A549 (cell line): ENCODE results near the gene COL8A2. TPM values are rescaled to one million over a fixed set of nuclear protein-coding genes. Genes with fewer than 3 reads are reported as not detected.

Source experiments
- ATAC-seq, 2 experiments: fragments of 200-7000 bp in 1 of 2; fragments of >200 bp in 1 of 2; cut with Nextera tagmentation in 1 of 2; cut with Tn5 transposase in 1 of 2; 3 replicates each; pipeline versions ENCODE4 v1.8.0 to v1.9.1; 2018 to 2020; ENCODE audit warnings: mild to moderate bottlenecking in 1 of 2, moderate library complexity in 1 of 2
- CTCF ChIA-PET: fragments of 300-600 bp; sonication (Branson Sonifier 250); formaldehyde crosslinking; extraction: SDS; loops from one replicate; lab custom pipeline; 2021; ENCODE audit warnings: antibody characterized with exemption, inconsistent platforms; lab: Yijun Ruan, JAX
- POLR2A ChIA-PET: fragments of 350-600 bp; formaldehyde crosslinking; extraction: SDS; loops from one replicate; lab custom pipeline; 2021; ENCODE audit warnings: antibody characterized with exemption, inconsistent platforms; lab: Yijun Ruan, JAX
- DNase-seq, 2 experiments: peaks; one replicate each; pipeline versions ENCODE4 v3.0.0 to v3.0.0-alpha.2; 2011 to 2016; ENCODE audit warnings: low read depth in 1 of 2, low spot score in 1 of 2
- FAIRE-seq: peaks from 2 replicates; lab custom pipeline; 2011; peaks lifted over from hg19 to GRCh38; lab: Jason Lieb, UNC
- H3K27ac ChIP-seq, 2 experiments: fragments of >200 bp; sonication (Bioruptor Twin); formaldehyde crosslinking; 3 replicates each; pipeline ENCODE4 v1.5.1; 2016 to 2017
- H3K4me1 ChIP-seq: fragments of >200 bp; sonication (Bioruptor Twin); formaldehyde crosslinking; 3 replicates; pipeline ENCODE4 v1.6.1; 2016
- H3K4me2 ChIP-seq: fragments of >200 bp; sonication (Bioruptor Twin); formaldehyde crosslinking; 3 replicates; pipeline ENCODE4 v1.6.1; 2016
- H3K4me3 ChIP-seq: fragments of >200 bp; sonication (Bioruptor Twin); formaldehyde crosslinking; 3 replicates; pipeline ENCODE4 v1.5.1; 2016
- H3K9me3 ChIP-seq: fragments of >200 bp; sonication (Bioruptor Twin); formaldehyde crosslinking; 3 replicates; pipeline ENCODE4 v1.6.1; 2016
- CEBPB ChIP-seq, 2 experiments: fragments of >200 bp in 1 of 2; sonication (Bioruptor Twin) in 1 of 2; formaldehyde crosslinking in 1 of 2; IDR thresholded peaks; 2 replicates each; pipeline ENCODE4 v1.6.1; 2012 to 2016
- CHD2 ChIP-seq: fragments of 150-350 bp; IDR thresholded peaks from 2 replicates; pipeline ENCODE4 v1.6.1; 2014; ENCODE audit warnings: low read length; ENCODE audit not compliant: partially characterized antibody
- EHF ChIP-seq: fragments of 250-450 bp; sonication (Bioruptor Pico); IDR thresholded peaks from 2 replicates; pipeline ENCODE4 v1.5.0; 2020; ENCODE audit warnings: mild to moderate bottlenecking
- EHMT2 ChIP-seq: fragments of 200-600 bp; sonication (generic); IDR thresholded peaks from 2 replicates; pipeline ENCODE4 v1.6.1; 2016; ENCODE audit warnings: antibody characterized with exemption, low read depth, mild to moderate bottlenecking, moderate library complexity
- ESRRA ChIP-seq: fragments of 150-350 bp; IDR thresholded peaks from 2 replicates; pipeline ENCODE4 v1.6.1; 2014; ENCODE audit warnings: mild to moderate bottlenecking, low read length, borderline replicate concordance
- FOXS1 ChIP-seq: fragments of 250-450 bp; sonication (Bioruptor Pico); IDR thresholded peaks from 2 replicates; pipeline ENCODE4 v1.5.0; 2020; ENCODE audit warnings: mild to moderate bottlenecking, moderate library complexity
- GATA3 ChIP-seq: IDR thresholded peaks from 2 replicates; pipeline ENCODE4 v1.6.1; 2012; ENCODE audit warnings: borderline replicate concordance
- HDAC2 ChIP-seq: fragments of 200-600 bp; sonication (generic); IDR thresholded peaks from 2 replicates; pipeline ENCODE4 v1.6.1; 2016
- HOXB13 ChIP-seq: fragments of 250-450 bp; sonication (Bioruptor Pico); IDR thresholded peaks from 2 replicates; pipeline ENCODE4 v1.5.0; 2020; ENCODE audit warnings: low read depth, mild to moderate bottlenecking, moderate library complexity
- KDM5A ChIP-seq: fragments of 200-600 bp; sonication (generic); IDR thresholded peaks from 2 replicates; pipeline ENCODE4 v1.6.1; 2016; ENCODE audit warnings: antibody characterized with exemption, mild to moderate bottlenecking
- MAFK ChIP-seq: fragments of 450-650 bp; IDR thresholded peaks from 2 replicates; pipeline ENCODE4 v1.6.1; 2014; ENCODE audit not compliant: partially characterized antibody
- POLR2A ChIP-seq: IDR thresholded peaks from 2 replicates; pipeline ENCODE4 v1.6.1; 2012; ENCODE audit warnings: mild to moderate bottlenecking, low read length
- POLR2AphosphoS2 ChIP-seq: conservative IDR thresholded peaks from 2 replicates; pipeline ENCODE4 v1.6.1; 2012; ENCODE audit warnings: low read length, improper control_type of control experiment, inconsistent platforms
- RFX5 ChIP-seq: fragments of 450-650 bp; IDR thresholded peaks from 2 replicates; pipeline ENCODE4 v1.7.1; 2014; ENCODE audit warnings: antibody characterized with exemption, mild to moderate bottlenecking, moderate library complexity
- RNF2 ChIP-seq: fragments of 200-600 bp; sonication (generic); IDR thresholded peaks from 2 replicates; pipeline ENCODE4 v1.6.1; 2016; ENCODE audit warnings: low read depth, mild to moderate bottlenecking, antibody characterized with exemption, moderate library complexity, borderline replicate concordance
- SMC3 ChIP-seq: fragments of >200 bp; sonication (Bioruptor Twin); formaldehyde crosslinking; IDR thresholded peaks from 3 replicates; pipeline ENCODE4 v1.6.1; 2018; ENCODE audit warnings: inconsistent platforms
- TFCP2L1 ChIP-seq: fragments of 250-450 bp; sonication (Bioruptor Pico); IDR thresholded peaks from 2 replicates; pipeline ENCODE4 v1.5.0; 2021; ENCODE audit warnings: mild to moderate bottlenecking
- ZFP36 ChIP-seq: fragments of 450-650 bp; IDR thresholded peaks from 2 replicates; pipeline ENCODE4 v1.6.1; 2014; ENCODE audit warnings: borderline replicate concordance; ENCODE audit not compliant: partially characterized antibody
- ZNF302 ChIP-seq: fragments of 250-450 bp; sonication (Bioruptor Pico); IDR thresholded peaks from 2 replicates; pipeline ENCODE4 v1.9.0; 2021; ENCODE audit warnings: inconsistent platforms, mild to moderate bottlenecking, moderate library complexity
- ZSCAN20 ChIP-seq: fragments of 250-450 bp; sonication (Bioruptor Pico); IDR thresholded peaks from 2 replicates; pipeline ENCODE4 v1.8.0; 2022; ENCODE audit warnings: mild to moderate bottlenecking, moderate library complexity
- WGBS: methylation state at CpG from one replicate; pipeline ENCODE4 v1.1.6; 2017; ENCODE audit errors: missing lambda C conversion rate; 5-methylcytosine and 5-hydroxymethylcytosine counted together
- polyA plus RNA-seq, 4 experiments: library from polyadenylated mRNA; depleted of rRNA in 3 of 4; stranded (reverse); fragments of >200 nt; fragmentation: RNase III in 1 of 4; extraction: RNeasy Plus Mini Kit Qiagen cat#74134 plus additional on column Dnase treatment in 1 of 4; gene quantifications; 2 replicates in 3 of 4; 3 replicates in 1 of 4; pipeline ENCODE4 v1.2.3, GENCODE V29; 2011 to 2017
- TF ChIP-seq, protein P1 (sequence below): fragments of 450-650 bp; IDR thresholded peaks from 2 replicates; pipeline ENCODE4 v1.6.1; 2014; ENCODE audit warnings: antibody characterized with exemption
- TF ChIP-seq, protein P2 (sequence below): fragments of >200 bp; sonication (Bioruptor Twin); formaldehyde crosslinking; IDR thresholded peaks from 3 replicates; pipeline ENCODE4 v1.5.1; 2016
- TF ChIP-seq, protein P3 (sequence below): fragments of 250-450 bp; sonication (Bioruptor Pico); IDR thresholded peaks from 2 replicates; pipeline ENCODE4 v1.5.0; 2020; ENCODE audit warnings: low read depth, mild to moderate bottlenecking, moderate library complexity
- TF ChIP-seq, protein P4 (sequence below): fragments of 150-350 bp; IDR thresholded peaks from 2 replicates; pipeline ENCODE4 v1.6.1; 2014; ENCODE audit warnings: low read depth, mild to moderate bottlenecking, low read length
- TF ChIP-seq, protein P5 (sequence below): fragments of 250-450 bp; sonication (Bioruptor Pico); IDR thresholded peaks from 2 replicates; pipeline ENCODE4 v1.5.0; 2021; ENCODE audit warnings: mild to moderate bottlenecking, moderate library complexity, borderline replicate concordance
- TF ChIP-seq, protein P6 (sequence below): IDR thresholded peaks from 2 replicates; pipeline ENCODE4 v1.6.1; 2012; ENCODE audit warnings: low read depth, borderline replicate concordance
- TF ChIP-seq, protein P7 (sequence below): fragments of >200 bp; sonication (Bioruptor Twin); formaldehyde crosslinking; IDR thresholded peaks from 2 replicates; pipeline ENCODE4 v1.6.1; 2016
- TF ChIP-seq, protein P8 (sequence below): IDR thresholded peaks from 2 replicates; pipeline ENCODE4 v1.6.1; 2012

Gene COL8A2
- polyA plus RNA-seq, 2 of the 4 experiments (the other 2 are of a cell fraction): 0.05 to 0.12 TPM

DNA sequence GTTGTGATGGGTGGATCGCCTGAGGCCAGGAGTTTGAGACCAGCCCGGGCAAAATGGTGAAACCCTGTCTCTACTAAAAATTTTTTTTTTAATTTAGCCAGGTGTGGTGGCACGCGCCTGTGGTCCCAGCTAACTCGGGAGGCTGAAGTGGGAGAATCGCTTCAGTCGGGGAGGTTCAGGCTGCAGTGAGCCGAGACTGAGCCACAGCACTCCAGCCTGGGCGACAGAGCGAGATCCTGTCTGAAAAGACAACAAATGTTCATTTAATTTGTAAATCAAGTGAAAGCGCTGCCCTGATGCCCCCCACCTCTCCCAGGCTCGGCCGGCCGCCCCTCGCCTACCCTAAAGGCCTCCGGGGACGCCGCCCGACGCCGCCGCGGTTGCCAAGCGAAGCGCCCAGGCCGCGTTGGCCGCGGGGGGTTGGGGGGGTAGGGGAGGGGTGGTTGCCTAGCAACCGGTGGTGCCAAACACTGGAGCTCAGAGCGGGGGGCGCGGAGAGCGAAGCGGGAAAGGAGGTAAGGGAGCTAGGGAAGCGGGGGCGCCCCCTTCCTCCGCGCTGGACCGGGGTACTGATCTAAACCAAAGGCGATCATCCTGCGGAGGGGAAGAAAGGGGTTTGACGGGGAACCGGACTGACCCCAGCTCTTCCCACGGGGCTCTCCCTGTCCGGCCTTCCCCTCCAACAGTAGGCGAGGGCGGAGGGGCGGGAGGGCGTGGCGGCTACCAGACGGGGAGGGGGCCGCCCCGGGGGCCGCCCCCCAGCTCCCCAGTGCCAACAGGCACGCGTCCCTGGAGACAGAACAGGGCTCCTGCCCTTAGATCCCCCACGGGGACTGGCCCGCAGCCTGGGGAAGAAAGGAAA lies 41.2 kb downstream of the COL8A2 start, which contains the start of gene TEKT2:
TSS of gene TEKT2 (plus strand) at position 460 of the 862 bp plus-strand sequence. CDS start 828 bp downstream, outside the sequence.
- Histone ChIP-seq H3K4me2 (no peak within 1 kb of the TSS), H3K9me3 (no peaks in the 10 kb centered on the region), H3K4me3 (no peak within 1 kb of the TSS), H3K4me1 (no peaks in the 10 kb centered on the region), H3K27ac (no peak within 1 kb of the TSS)
- FAIRE-seq (no peak), DNase-seq (no peak), ATAC-seq (no peak)
- POLR2A ChIA-PET: no interaction called here
- 87% methylated on average over 29 of the region's 59 CpGs for WGBS
- TF ChIP-seq ZSCAN20 (CRISPR knock-in tag) (no peak), FOXS1 (CRISPR knock-in tag) (no peak), ESRRA (no peak), ZNF302 (no peak), POLR2A (no peak), SMC3 (no peak), GATA3 (no peak), CHD2 (no peak), HDAC2 (no peak), ZFP36 (no peak), CEBPB (IDR thresholded peaks at IDR 0.05) (no peak), RNF2 (no peak), RFX5 (no peak), EHMT2 (no peak)
- TF ChIP-seq, protein P1, sequence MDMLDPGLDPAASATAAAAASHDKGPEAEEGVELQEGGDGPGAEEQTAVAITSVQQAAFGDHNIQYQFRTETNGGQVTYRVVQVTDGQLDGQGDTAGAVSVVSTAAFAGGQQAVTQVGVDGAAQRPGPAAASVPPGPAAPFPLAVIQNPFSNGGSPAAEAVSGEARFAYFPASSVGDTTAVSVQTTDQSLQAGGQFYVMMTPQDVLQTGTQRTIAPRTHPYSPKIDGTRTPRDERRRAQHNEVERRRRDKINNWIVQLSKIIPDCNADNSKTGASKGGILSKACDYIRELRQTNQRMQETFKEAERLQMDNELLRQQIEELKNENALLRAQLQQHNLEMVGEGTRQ: no peak
- TF ChIP-seq, protein P2, sequence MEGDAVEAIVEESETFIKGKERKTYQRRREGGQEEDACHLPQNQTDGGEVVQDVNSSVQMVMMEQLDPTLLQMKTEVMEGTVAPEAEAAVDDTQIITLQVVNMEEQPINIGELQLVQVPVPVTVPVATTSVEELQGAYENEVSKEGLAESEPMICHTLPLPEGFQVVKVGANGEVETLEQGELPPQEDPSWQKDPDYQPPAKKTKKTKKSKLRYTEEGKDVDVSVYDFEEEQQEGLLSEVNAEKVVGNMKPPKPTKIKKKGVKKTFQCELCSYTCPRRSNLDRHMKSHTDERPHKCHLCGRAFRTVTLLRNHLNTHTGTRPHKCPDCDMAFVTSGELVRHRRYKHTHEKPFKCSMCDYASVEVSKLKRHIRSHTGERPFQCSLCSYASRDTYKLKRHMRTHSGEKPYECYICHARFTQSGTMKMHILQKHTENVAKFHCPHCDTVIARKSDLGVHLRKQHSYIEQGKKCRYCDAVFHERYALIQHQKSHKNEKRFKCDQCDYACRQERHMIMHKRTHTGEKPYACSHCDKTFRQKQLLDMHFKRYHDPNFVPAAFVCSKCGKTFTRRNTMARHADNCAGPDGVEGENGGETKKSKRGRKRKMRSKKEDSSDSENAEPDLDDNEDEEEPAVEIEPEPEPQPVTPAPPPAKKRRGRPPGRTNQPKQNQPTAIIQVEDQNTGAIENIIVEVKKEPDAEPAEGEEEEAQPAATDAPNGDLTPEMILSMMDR: no peak
- TF ChIP-seq, protein P3, sequence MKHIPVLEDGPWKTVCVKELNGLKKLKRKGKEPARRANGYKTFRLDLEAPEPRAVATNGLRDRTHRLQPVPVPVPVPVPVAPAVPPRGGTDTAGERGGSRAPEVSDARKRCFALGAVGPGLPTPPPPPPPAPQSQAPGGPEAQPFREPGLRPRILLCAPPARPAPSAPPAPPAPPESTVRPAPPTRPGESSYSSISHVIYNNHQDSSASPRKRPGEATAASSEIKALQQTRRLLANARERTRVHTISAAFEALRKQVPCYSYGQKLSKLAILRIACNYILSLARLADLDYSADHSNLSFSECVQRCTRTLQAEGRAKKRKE (CRISPR knock-in tag): no peak
- TF ChIP-seq, protein P4, sequence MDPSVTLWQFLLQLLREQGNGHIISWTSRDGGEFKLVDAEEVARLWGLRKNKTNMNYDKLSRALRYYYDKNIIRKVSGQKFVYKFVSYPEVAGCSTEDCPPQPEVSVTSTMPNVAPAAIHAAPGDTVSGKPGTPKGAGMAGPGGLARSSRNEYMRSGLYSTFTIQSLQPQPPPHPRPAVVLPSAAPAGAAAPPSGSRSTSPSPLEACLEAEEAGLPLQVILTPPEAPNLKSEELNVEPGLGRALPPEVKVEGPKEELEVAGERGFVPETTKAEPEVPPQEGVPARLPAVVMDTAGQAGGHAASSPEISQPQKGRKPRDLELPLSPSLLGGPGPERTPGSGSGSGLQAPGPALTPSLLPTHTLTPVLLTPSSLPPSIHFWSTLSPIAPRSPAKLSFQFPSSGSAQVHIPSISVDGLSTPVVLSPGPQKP: no peak
- CTCF ChIA-PET: no interaction called here

DNA sequence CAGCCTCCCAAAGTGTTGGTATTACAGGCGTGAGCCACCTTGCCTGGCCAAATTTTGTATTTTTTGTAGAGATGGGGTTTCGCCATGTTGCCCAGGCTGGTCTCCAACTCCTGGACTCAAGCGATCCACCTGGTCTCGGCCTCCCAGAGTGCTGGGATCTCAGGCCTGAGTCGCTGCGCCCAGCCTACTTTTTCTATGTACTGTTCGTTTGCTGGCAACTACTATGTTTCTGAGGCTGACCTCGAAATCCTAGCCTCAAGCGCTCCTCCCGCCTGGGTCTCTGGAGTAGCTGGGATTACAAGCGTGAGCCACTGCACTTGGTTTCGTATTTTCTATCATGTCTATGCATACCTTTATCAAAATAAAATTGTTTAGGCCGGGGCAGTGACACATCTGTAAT lies 41.8 kb downstream of the COL8A2 start:
- CTCF ChIA-PET: interaction anchor here (0.9 kb wide), 1 partner anchor 151 kb away, joined by 3 read pairs; no protein-coding TSS in a partner anchor
- no peak for ATAC-seq
- TF ChIP-seq TFCP2L1 (CRISPR knock-in tag): no peak
- TF ChIP-seq, protein P5, sequence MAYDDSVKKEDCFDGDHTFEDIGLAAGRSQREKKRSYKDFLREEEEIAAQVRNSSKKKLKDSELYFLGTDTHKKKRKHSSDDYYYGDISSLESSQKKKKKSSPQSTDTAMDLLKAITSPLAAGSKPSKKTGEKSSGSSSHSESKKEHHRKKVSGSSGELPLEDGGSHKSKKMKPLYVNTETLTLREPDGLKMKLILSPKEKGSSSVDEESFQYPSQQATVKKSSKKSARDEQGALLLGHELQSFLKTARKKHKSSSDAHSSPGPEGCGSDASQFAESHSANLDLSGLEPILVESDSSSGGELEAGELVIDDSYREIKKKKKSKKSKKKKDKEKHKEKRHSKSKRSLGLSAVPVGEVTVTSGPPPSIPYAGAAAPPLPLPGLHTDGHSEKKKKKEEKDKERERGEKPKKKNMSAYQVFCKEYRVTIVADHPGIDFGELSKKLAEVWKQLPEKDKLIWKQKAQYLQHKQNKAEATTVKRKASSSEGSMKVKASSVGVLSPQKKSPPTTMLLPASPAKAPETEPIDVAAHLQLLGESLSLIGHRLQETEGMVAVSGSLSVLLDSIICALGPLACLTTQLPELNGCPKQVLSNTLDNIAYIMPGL: no peak
- no peak for TF ChIP-seq POLR2AphosphoS2
- TF ChIP-seq, protein P6, sequence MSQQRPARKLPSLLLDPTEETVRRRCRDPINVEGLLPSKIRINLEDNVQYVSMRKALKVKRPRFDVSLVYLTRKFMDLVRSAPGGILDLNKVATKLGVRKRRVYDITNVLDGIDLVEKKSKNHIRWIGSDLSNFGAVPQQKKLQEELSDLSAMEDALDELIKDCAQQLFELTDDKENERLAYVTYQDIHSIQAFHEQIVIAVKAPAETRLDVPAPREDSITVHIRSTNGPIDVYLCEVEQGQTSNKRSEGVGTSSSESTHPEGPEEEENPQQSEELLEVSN: no peak
- TF ChIP-seq, protein P7, sequence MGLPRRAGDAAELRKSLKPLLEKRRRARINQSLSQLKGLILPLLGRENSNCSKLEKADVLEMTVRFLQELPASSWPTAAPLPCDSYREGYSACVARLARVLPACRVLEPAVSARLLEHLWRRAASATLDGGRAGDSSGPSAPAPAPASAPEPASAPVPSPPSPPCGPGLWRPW: no peak
- no peak for TF ChIP-seq HOXB13 (CRISPR knock-in tag)
- no peak for TF ChIP-seq EHF (CRISPR knock-in tag)
- no peak for TF ChIP-seq KDM5A
- no peak for TF ChIP-seq MAFK
- no peak for TF ChIP-seq SMC3
- TF ChIP-seq, protein P8, sequence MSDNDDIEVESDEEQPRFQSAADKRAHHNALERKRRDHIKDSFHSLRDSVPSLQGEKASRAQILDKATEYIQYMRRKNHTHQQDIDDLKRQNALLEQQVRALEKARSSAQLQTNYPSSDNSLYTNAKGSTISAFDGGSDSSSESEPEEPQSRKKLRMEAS: no peak

More for the DNA sequence above, 41.8 kb downstream of the COL8A2 start:
- FAIRE-seq (no peak), DNase-seq (no peak)
- H3K27ac ChIP-seq: no peak overlapping the region
- no peaks in the 10 kb centered on the region for H3K9me3 ChIP-seq
- 73% methylated on average over 13 of the region's 13 CpGs for WGBS
- POLR2A ChIA-PET: no interaction called here
- no peaks in the 10 kb centered on the region for H3K4me1 ChIP-seq
- no peak overlapping the region for H3K4me2 ChIP-seq
- no peak overlapping the region for H3K4me3 ChIP-seq
